Trophoblast cell (in vitro differentiated cells and primary cell): ENCODE results near the gene FAN1.

Experiments
- DNase-seq, 2 donors: peaks; one replicate each; pipeline ENCODE4 v3.0.0-alpha.2; 2016
- H2AFZ ChIP-seq: 2 replicates; pipeline ENCODE4 v1.6.1; 2013; ENCODE audit warnings: low read length, moderate library complexity, mild to moderate bottlenecking; ENCODE audit not compliant: insufficient read depth, poor library complexity
- H2AK5ac ChIP-seq: 2 replicates; pipeline ENCODE4 v1.6.1; 2013; ENCODE audit warnings: mild to moderate bottlenecking, low read length
- H2BK120ac ChIP-seq: 2 replicates; pipeline ENCODE4 v1.6.1; 2013; ENCODE audit warnings: low read length, mild to moderate bottlenecking, moderate library complexity; ENCODE audit not compliant: insufficient read depth, poor library complexity
- H2BK12ac ChIP-seq: 2 replicates; pipeline ENCODE4 v1.6.1; 2013; ENCODE audit warnings: mild to moderate bottlenecking, low read length, moderate library complexity
- H2BK5ac ChIP-seq: 2 replicates; pipeline ENCODE4 v1.6.1; 2013; ENCODE audit warnings: low read length, low read depth, moderate library complexity, mild to moderate bottlenecking; ENCODE audit not compliant: poor library complexity
- H3K14ac ChIP-seq: 2 replicates; pipeline ENCODE4 v1.6.1; 2013; ENCODE audit warnings: mild to moderate bottlenecking, low read length
- H3K18ac ChIP-seq: 2 replicates; pipeline ENCODE4 v1.6.1; 2013; ENCODE audit warnings: mild to moderate bottlenecking, low read length
- H3K23ac ChIP-seq: 2 replicates; pipeline ENCODE4 v1.6.1; 2013; ENCODE audit warnings: low read length
- H3K27ac ChIP-seq: 2 replicates; pipeline ENCODE4 v1.5.1; 2013; ENCODE audit warnings: low read depth, mild to moderate bottlenecking, inconsistent platforms, low read length, moderate library complexity
- H3K27me3 ChIP-seq: 2 replicates; pipeline ENCODE4 v1.6.1; 2013; ENCODE audit warnings: inconsistent platforms, mild to moderate bottlenecking, low read length, moderate library complexity; ENCODE audit not compliant: insufficient read depth
- H3K36me3 ChIP-seq, 2 experiments: 1 replicate in 1 of 2; 2 replicates in 1 of 2; pipeline ENCODE4 v1.6.1; 2013; ENCODE audit warnings: low read length in 2 of 2, mild to moderate bottlenecking in 2 of 2, moderate library complexity in 1 of 2; ENCODE audit not compliant: insufficient read depth in 2 of 2, control insufficient read depth in 1 of 2
- H3K4ac ChIP-seq: 2 replicates; pipeline ENCODE4 v1.6.1; 2013; ENCODE audit warnings: low read depth, mild to moderate bottlenecking, low read length, moderate library complexity
- H3K4me1 ChIP-seq, 2 experiments: 1 replicate in 1 of 2; 2 replicates in 1 of 2; pipeline ENCODE4 v1.6.1; 2013; ENCODE audit warnings: low read length in 2 of 2, mild to moderate bottlenecking in 2 of 2, moderate library complexity in 1 of 2; ENCODE audit not compliant: insufficient read depth in 2 of 2, control insufficient read depth in 1 of 2
- H3K4me2 ChIP-seq: 2 replicates; pipeline ENCODE4 v1.6.1; 2013; ENCODE audit warnings: inconsistent platforms, mild to moderate bottlenecking, low read length, moderate library complexity
- H3K4me3 ChIP-seq: 2 replicates; pipeline ENCODE4 v1.5.1; 2013; ENCODE audit warnings: mild to moderate bottlenecking, low read depth, low read length, inconsistent platforms
- H3K79me1 ChIP-seq: one replicate; pipeline ENCODE4 v1.6.1; 2013; ENCODE audit warnings: low read length
- H3K79me2 ChIP-seq: 2 replicates; pipeline ENCODE4 v1.6.1; 2013; ENCODE audit warnings: low read length, mild to moderate bottlenecking; ENCODE audit not compliant: control insufficient read depth, insufficient read depth, poor library complexity
- H3K9ac ChIP-seq: 2 replicates; pipeline ENCODE4 v1.6.1; 2013; ENCODE audit warnings: mild to moderate bottlenecking, low read length
- H3K9me3 ChIP-seq: 2 replicates; pipeline ENCODE4 v1.6.1; 2013; ENCODE audit warnings: low read depth, mild to moderate bottlenecking, control low read depth, inconsistent platforms, low read length; ENCODE audit not compliant: insufficient read depth
- H4K12ac ChIP-seq: 2 replicates; pipeline ENCODE4 v1.6.1; 2013; ENCODE audit warnings: low read depth, mild to moderate bottlenecking, low read length, moderate library complexity
- H4K8ac ChIP-seq: 2 replicates; pipeline ENCODE4 v1.6.1; 2013; ENCODE audit warnings: low read depth, mild to moderate bottlenecking, low read length, moderate library complexity
- H4K91ac ChIP-seq: one replicate; pipeline ENCODE4 v1.6.1; 2013; ENCODE audit warnings: low read depth, mild to moderate bottlenecking, low read length, moderate library complexity
- WGBS: extraction: QIAGEN DNeasy Blood & Tissue Kit; methylation state at CpG from one replicate; pipeline ENCODE4 v1.1.7; 2013; ENCODE audit warnings: missing lambda C conversion rate; ENCODE audit not compliant: insufficient read length, insufficient coverage; ENCODE audit errors: extremely low coverage; 5-methylcytosine and 5-hydroxymethylcytosine counted together

FAN1 gene

DNA sequence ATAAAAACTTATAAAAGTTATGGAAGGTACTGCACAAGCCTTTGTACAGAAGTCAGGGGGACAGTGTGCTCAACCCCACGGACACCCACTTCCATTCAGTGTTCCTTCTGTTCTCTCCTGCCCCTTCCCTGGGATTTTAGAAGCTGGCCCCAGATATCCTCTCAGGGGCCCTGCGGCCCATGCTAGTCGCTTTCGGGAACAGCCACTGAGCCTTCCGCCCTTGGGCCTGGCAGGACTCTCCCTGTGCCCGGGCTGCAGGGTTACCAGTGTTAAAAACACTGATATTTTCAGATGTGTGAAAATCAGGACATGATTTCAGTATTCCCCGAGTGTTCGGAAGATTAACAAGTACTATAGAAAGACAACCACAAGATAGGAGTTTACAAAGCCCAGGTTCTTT lies 22.4 kb downstream of the FAN1 start:
- Histone ChIP-seq H3K18ac (no peak overlapping the region), H3K36me3 (peaks cover 51 to 60% of the 10 kb centered on the region in 2 experiments), H3K4ac (no peak overlapping the region), H2AK5ac (no peak overlapping the region), H3K4me3 (no peak overlapping the region), H3K9me3 (no peaks in the 10 kb centered on the region), H3K4me1 (peaks cover 2% of the 10 kb centered on the region in 2 experiments), H4K91ac (no peak overlapping the region), H3K27ac (no peak overlapping the region), H2BK12ac (no peak overlapping the region), H3K14ac (no peak overlapping the region), H4K8ac (no peak overlapping the region), H2BK120ac (no peak overlapping the region), H3K9ac (no peak overlapping the region), H3K27me3 (no peaks in the 10 kb centered on the region), H3K79me2 (no peaks in the 10 kb centered on the region), H3K79me1 (no peaks in the 10 kb centered on the region), H2AFZ (no peak overlapping the region), H3K23ac (no peak overlapping the region), H2BK5ac (no peak overlapping the region), H4K12ac (no peak overlapping the region), H3K4me2 (no peak overlapping the region)
- no CpG with 5 or more reads among the region's 8 CpGs for WGBS
- no peak for DNase-seq

DNA sequence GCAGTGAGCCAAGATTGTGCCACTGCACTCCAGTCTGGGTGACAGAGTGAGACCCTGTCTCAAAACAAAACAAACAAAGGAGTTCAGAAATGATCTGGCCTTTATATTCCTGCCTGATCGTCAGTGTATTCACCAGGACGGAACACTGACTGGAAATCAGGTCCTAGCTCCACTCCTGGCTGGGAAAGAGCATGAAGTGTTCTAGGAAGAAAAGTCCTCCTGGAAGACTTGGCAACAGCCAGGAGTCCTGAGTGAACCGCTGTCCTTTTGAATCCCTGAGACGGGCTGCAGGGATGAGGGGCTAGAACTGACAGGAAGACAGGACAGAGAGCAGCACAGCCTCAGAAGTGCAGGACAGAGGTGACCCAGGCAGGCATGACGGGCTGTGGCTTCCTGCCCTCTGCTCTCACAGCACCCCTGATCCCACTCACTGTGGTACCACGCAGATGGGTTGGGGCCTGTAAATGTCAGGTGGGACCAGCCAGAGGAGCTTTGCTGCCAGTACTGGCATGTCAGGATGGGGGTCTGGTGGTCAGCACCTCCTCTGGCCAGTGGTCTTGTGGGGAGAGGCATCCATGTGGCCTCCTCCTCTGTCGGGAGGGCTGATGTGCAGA lies 23.5 kb downstream of the FAN1 start:
- Histone ChIP-seq H3K79me1 (no peaks in the 10 kb centered on the region), H3K4ac (no peak overlapping the region)

DNA sequence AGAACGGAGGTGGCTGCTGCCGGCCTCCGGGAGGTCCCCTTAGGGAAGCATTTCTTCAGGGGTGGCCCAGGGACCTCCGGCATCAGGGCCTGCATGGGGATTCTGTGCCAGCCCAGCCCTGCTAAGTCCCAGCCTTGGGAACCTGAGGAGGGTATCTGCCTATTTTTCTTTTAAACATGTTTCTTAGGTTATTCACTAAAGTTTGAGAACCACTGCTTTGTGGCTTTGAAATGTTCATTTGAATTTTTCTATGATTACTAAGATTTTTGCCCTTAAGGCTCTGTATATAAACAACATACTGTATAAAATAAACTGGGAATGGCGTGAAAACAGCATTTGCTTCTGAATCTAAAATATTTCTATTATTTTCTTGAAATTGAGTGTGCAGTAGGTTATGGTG lies 24.4 kb downstream of the FAN1 start:
- no peak overlapping the region for H2BK5ac ChIP-seq
- H3K4me1 ChIP-seq = no peaks in the 10 kb centered on the region
- peaks cover 49 to 58% of the 10 kb centered on the region in 2 experiments for H3K36me3 ChIP-seq
- H2BK120ac ChIP-seq = no peak overlapping the region
- no peaks in the 10 kb centered on the region for H3K27me3 ChIP-seq
- no peaks in the 10 kb centered on the region for H3K9me3 ChIP-seq
- H4K8ac ChIP-seq = no peak overlapping the region
- H3K18ac ChIP-seq = no peak overlapping the region
- no peak overlapping the region for H3K27ac ChIP-seq
- no peak overlapping the region for H3K9ac ChIP-seq
- no peaks in the 10 kb centered on the region for H3K79me2 ChIP-seq
- no peak overlapping the region for H4K12ac ChIP-seq
- no peak overlapping the region for H2BK12ac ChIP-seq
- no peak overlapping the region for H2AFZ ChIP-seq
- H4K91ac ChIP-seq = no peak overlapping the region
- no CpG with 5 or more reads among the region's 5 CpGs for WGBS
- H3K4ac ChIP-seq = no peak overlapping the region
- no peaks in the 10 kb centered on the region for H3K79me1 ChIP-seq
- H3K4me2 ChIP-seq = no peak overlapping the region
- H3K23ac ChIP-seq = no peak overlapping the region
- no peak overlapping the region for H2AK5ac ChIP-seq
- no peak overlapping the region for H3K4me3 ChIP-seq
- DNase-seq = peak in 1 of 2 donors; percentile 24
- no peak overlapping the region for H3K14ac ChIP-seq

More for the DNA sequence above, 23.5 kb downstream of the FAN1 start:
- no CpG with 5 or more reads among the region's 7 CpGs for WGBS
- Histone ChIP-seq H3K36me3 (peaks cover 49 to 60% of the 10 kb centered on the region in 2 experiments), H4K8ac (no peak overlapping the region), H3K23ac (no peak overlapping the region), H2BK12ac (no peak overlapping the region), H3K27ac (no peak overlapping the region), H4K12ac (no peak overlapping the region), H3K18ac (no peak overlapping the region), H3K27me3 (no peaks in the 10 kb centered on the region), H2AK5ac (no peak overlapping the region), H3K4me2 (no peak overlapping the region), H4K91ac (no peak overlapping the region), H3K4me3 (no peak overlapping the region), H2BK120ac (no peak overlapping the region), H3K9me3 (no peaks in the 10 kb centered on the region), H3K79me2 (no peaks in the 10 kb centered on the region), H3K14ac (no peak overlapping the region), H3K4me1 (peaks cover 2% of the 10 kb centered on the region in 2 experiments), H2AFZ (no peak overlapping the region), H2BK5ac (no peak overlapping the region), H3K9ac (no peak overlapping the region)
- no peak for DNase-seq

DNA sequence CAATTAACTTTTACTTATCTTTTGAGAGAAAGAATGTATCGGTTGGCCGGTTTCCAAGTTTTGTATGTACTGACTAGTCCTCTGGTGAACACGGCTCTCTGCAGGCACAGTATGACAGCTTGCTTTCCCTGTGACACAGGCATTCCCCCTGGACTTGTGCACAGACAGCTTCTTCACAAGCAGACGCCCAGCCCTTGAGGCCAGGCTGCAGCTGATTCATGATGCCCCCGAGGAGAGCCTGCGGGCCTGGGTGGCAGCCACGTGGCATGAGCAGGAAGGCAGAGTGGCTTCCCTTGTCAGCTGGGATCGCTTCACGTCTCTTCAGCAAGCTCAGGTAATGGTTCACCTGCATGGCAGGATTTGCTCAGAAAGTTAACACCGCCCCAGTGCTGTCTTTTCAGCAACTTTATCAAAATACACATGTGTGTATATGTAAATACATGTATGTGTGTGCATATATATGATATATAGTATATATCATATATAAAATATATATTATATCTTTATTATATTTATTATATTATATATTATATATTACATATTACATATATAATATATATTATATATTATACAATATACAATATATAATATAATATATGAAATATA lies 25.5 kb downstream of the FAN1 start:
- Histone ChIP-seq H3K23ac (no peak overlapping the region), H3K4me3 (no peak overlapping the region), H3K4ac (no peak overlapping the region), H4K12ac (no peak overlapping the region), H3K27ac (peak overlapping the region; percentile 1), H3K14ac (no peak overlapping the region), H2BK5ac (no peak overlapping the region), H2BK120ac (no peak overlapping the region), H2AK5ac (no peak overlapping the region), H2AFZ (no peak overlapping the region), H3K4me1 (no peaks in the 10 kb centered on the region), H3K27me3 (no peaks in the 10 kb centered on the region), H3K18ac (no peak overlapping the region), H2BK12ac (no peak overlapping the region), H3K79me1 (no peaks in the 10 kb centered on the region), H4K91ac (no peak overlapping the region), H3K9ac (no peak overlapping the region), H3K4me2 (no peak overlapping the region), H3K36me3 (peaks cover 46 to 51% of the 10 kb centered on the region in 2 experiments), H3K79me2 (no peaks in the 10 kb centered on the region), H3K9me3 (no peaks in the 10 kb centered on the region), H4K8ac (no peak overlapping the region)
- no CpG with 5 or more reads among the region's 10 CpGs for WGBS
- DNase-seq = peak; percentile 95 to 98
